Brain microvascular endothelial cell (primary cell): ENCODE results near the gene MSLN.
"Not testable (repeated sequence)": the region's sequence is repeated elsewhere in the genome, so short reads cannot be mapped to it uniquely, and the experiment has no call there.

ENCODE experiments used
- DNase-seq: peaks from one replicate; pipeline ENCODE4 v3.0.0-alpha.2; 2020
- H3K27ac ChIP-seq: fragments of 250-450 bp; sonication (Bioruptor Pico); 2 replicates; pipeline ENCODE4 v1.5.1; 2020; ENCODE audit warnings: mild to moderate bottlenecking, moderate library complexity
- H3K27me3 ChIP-seq: fragments of 250-450 bp; sonication (Bioruptor Pico); replicated peaks from 2 replicates; pipeline ENCODE4 v1.5.1; 2020; ENCODE audit warnings: mild to moderate bottlenecking
- H3K36me3 ChIP-seq: fragments of 250-450 bp; sonication (Bioruptor Pico); replicated peaks from 2 replicates; pipeline ENCODE4 v1.5.1; 2020; ENCODE audit warnings: mild to moderate bottlenecking
- H3K4me3 ChIP-seq: 2 replicates; pipeline ENCODE4 v1.5.1; 2011; ENCODE audit warnings: low read depth, mild to moderate bottlenecking, control low read depth, low read length, moderate library complexity
- in situ Hi-C: cut with HindIII; loops from 2 replicates; pipeline ENCODE4 v1.10.0; 2017; ENCODE audit warnings: low sequenced_read_pairs, low pct_ligation_motif_present
- TF ChIP-seq, protein P1 (sequence below): IDR thresholded peaks from 2 replicates; pipeline ENCODE4 v1.5.1; 2011; ENCODE audit warnings: low read depth, mild to moderate bottlenecking, moderate library complexity, low read length, control low read depth, inconsistent platforms; ENCODE audit errors: missing control alignments

The MSLN gene

DNA sequence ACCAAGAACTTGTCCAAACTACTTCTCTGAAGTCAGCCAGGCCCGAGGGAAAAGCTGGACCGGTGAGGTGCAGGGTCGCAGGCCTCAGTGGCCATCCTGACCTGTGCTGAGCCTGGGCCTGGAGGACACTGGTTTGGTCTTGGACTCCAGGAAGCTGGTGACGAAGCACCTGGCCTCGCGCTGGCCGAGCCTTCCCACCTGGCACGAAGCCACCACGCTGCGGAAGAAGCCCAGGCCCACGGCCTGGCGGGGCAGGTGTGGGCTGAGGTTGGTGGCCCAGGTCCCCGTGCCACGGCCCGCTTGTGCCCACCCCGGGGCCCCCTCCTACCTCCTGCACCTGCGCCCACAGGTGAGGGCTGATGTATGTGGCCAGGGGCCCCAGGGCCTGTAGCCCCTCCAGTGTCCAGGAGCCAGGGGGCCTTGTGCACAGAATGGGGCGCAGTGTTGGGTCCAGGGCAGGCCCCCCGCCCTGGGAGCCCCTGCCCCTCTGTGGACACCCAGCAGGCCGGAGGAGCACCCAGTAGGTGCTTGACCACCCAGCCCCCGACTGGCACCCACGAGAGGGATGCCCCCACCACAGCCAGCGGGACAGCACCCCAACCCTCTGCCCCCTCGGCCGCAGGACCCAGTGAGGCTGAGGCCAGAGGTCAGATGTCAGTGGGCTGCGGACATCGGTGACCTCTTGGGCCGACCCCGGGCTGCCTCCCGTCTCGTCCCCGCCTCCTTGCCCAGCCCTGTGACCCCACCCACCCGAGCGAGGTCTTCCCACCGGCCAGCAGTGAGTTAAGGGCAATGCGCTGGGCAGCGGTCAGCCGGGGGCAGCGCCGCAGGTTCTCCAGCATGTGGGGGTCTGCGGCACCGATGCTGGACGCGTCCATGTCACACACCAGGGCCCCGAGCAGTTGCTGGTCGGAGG lies 13.8 kb downstream of the MSLN start:
- no peak for DNase-seq
- TF ChIP-seq, protein P1, sequence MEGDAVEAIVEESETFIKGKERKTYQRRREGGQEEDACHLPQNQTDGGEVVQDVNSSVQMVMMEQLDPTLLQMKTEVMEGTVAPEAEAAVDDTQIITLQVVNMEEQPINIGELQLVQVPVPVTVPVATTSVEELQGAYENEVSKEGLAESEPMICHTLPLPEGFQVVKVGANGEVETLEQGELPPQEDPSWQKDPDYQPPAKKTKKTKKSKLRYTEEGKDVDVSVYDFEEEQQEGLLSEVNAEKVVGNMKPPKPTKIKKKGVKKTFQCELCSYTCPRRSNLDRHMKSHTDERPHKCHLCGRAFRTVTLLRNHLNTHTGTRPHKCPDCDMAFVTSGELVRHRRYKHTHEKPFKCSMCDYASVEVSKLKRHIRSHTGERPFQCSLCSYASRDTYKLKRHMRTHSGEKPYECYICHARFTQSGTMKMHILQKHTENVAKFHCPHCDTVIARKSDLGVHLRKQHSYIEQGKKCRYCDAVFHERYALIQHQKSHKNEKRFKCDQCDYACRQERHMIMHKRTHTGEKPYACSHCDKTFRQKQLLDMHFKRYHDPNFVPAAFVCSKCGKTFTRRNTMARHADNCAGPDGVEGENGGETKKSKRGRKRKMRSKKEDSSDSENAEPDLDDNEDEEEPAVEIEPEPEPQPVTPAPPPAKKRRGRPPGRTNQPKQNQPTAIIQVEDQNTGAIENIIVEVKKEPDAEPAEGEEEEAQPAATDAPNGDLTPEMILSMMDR: no peak
- Histone ChIP-seq H3K36me3 (no peaks in the 10 kb centered on the region), H3K27ac (no peak overlapping the region), H3K4me3 (no peak overlapping the region), H3K27me3 (no peaks in the 10 kb centered on the region)
- in situ Hi-C loops: no loop called here

DNA sequence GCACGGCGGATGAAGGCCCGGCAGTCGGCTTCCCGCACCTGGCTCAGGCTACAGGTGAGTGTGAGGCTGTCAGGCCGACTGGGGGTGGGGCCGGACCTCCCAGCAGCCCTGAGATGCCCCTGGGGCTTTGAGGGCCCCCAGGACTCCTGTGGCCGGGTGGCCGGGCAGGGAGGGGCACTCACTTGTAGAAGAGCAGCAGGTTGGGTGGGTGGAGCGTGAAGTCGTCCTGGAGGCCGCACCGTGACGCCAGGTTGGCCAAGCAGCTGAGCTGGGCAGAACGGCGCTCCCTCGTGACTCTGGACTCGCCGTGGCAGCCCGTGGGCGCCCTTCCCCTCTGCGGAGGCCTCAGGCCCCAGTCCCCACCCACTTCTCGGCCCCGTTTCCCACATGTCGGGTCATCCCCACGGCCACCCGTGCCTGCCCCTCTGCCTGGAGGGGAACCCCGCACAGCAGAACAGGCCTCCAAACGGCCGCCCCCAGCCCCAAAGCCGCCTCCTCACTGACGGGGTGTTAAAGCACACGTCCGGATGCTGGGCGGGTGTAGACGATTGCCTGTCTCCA lies 14.8 kb downstream of the MSLN start:
- no peaks in the 10 kb centered on the region for H3K27me3 ChIP-seq
- H3K27ac ChIP-seq: no peak overlapping the region
- in situ Hi-C loops: no loop called here
- no peaks in the 10 kb centered on the region for H3K36me3 ChIP-seq
- TF ChIP-seq, protein P1: no peak
- DNase-seq: no peak
- no peak overlapping the region for H3K4me3 ChIP-seq

DNA sequence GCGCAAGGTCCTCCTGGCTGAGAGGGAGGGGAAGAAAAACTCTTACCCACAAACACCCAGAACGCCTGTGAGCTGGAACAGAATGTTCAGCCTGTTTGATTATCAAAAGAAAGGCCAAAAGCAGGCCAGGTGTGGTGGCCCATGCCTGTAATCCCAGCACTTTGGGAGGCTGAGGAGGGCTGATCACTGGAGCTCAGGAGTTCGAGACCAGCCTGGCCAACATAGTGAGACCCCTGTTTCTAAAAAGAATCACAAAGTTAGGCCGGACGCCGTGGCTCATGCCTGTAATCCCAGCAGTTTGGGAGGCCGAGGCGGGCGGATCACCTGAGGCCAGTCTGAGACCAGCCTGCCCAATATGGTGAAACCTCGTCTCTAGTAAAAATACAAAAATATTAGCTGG lies 15.8 kb downstream of the MSLN start:
- H3K36me3 ChIP-seq, H3K27me3 ChIP-seq, in situ Hi-C loops, H3K27ac ChIP-seq, H3K4me3 ChIP-seq, DNase-seq: not testable (repeated sequence)

DNA sequence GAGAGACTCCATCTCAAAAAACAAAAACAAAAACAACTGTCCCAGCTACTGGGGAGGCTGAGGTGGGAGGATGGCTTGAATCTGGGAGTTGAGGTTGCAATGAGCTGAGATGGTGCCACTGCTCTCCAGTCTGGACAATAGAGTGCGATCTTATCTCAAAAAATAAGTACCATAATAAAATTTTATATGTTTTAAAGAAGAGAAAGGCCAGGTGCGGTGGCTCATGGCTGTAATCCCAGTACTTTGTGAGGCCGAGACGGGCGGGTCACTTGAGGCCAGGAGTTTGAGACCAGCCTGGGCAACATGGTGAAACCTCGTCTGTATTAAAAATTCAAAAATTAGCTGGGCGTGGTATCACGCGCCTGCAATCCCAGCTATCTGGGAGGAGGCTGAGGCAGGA lies 16.3 kb downstream of the MSLN start:
- no peaks in the 10 kb centered on the region for H3K27me3 ChIP-seq
- no peak for DNase-seq
- in situ Hi-C loops: no loop called here
- no peak overlapping the region for H3K27ac ChIP-seq
- TF ChIP-seq, protein P1: no peak
- H3K36me3 ChIP-seq: no peaks in the 10 kb centered on the region
- no peak overlapping the region for H3K4me3 ChIP-seq

DNA sequence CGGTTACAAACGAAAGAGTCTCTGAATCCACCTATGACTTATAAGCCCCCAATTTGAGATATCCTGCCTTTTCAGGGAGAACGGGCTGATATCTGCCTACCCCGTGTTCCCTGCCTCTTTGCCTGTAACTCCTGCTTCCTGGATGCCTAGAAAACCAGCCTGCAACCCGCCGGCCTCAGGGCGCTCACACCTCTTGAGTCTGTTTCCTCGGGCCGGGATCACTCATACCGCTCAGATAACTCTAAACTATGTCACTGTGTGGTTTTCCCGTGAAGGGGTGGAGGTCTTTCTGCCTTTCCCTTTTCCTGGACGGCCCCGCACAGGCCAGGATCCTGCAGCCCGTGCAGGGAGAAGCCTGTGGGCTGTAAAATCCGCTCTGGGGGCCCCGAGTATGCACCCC lies 17.3 kb downstream of the MSLN start:
- no peak overlapping the region for H3K4me3 ChIP-seq
- DNase-seq: no peak
- H3K27ac ChIP-seq: no peak overlapping the region
- H3K27me3 ChIP-seq: no peaks in the 10 kb centered on the region
- no peaks in the 10 kb centered on the region for H3K36me3 ChIP-seq
- in situ Hi-C loops: no loop called here
- TF ChIP-seq, protein P1: no peak

DNA sequence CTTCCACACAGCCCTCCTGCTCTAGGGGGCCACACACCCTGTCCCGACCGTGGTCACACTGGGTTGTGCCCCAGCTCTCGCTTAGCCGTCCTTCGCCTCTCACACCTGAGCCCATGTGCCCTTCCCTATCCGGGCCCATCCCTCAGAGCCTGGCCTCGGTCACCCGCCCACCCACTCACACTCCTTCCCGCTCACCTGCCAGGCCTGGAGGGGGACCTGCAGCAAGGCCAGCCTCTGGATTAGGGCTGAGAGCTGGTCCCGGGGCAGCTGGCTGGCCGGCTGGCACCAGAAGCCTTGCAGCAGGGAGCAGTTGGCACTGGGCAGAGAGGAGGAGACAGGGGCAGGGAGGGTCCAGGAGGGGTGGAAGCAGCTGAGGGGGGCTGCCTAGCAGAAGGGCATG lies 17.9 kb downstream of the MSLN start:
- in situ Hi-C loops: no loop called here
- Histone ChIP-seq H3K27ac (no peak overlapping the region), H3K4me3 (no peak overlapping the region), H3K36me3 (no peaks in the 10 kb centered on the region), H3K27me3 (no peaks in the 10 kb centered on the region)
- DNase-seq: no peak
- TF ChIP-seq, protein P1: no peak
